OCI-LY1 (cell line): Measurements from ENCODE around the gene FBN1.

Experiments used
- H2AFZ ChIP-seq: fragments of 200-600 bp; sonication (generic), shearing (Covaris generic); 2 replicates; pipeline ENCODE4 v1.6.0; 2014; ENCODE audit warnings: antibody characterized with exemption, mild to moderate bottlenecking, low read length
- H3F3A ChIP-seq: fragments of 200-600 bp; sonication (generic), shearing (Covaris generic); 2 replicates; pipeline ENCODE4 v1.6.0; 2014; ENCODE audit warnings: mild to moderate bottlenecking, antibody characterized with exemption, low read length, moderate library complexity; ENCODE audit not compliant: insufficient read depth
- H3K27ac ChIP-seq: fragments of 200-600 bp; sonication (generic); 2 replicates; pipeline ENCODE4 v1.5.1; 2014; ENCODE audit warnings: low read length, mixed run types, mild to moderate bottlenecking, low read depth; ENCODE audit not compliant: poor library complexity, severe bottlenecking
- H3K27me3 ChIP-seq: fragments of 200-600 bp; sonication (generic); 2 replicates; pipeline ENCODE4 v1.6.0; 2014; ENCODE audit warnings: antibody characterized with exemption, mild to moderate bottlenecking, low read length, moderate library complexity; ENCODE audit not compliant: insufficient read depth
- H3K36me3 ChIP-seq: fragments of 200-600 bp; sonication (generic); 2 replicates; pipeline ENCODE4 v1.6.1; 2014; ENCODE audit warnings: mild to moderate bottlenecking, antibody characterized with exemption, low read length, moderate library complexity, mixed read lengths; ENCODE audit not compliant: insufficient read depth
- H3K4me1 ChIP-seq: fragments of 200-600 bp; sonication (generic); 2 replicates; pipeline ENCODE4 v1.5.1; 2014; ENCODE audit warnings: mild to moderate bottlenecking, low read length, moderate library complexity; ENCODE audit not compliant: insufficient read depth, severe bottlenecking
- H3K4me2 ChIP-seq: fragments of 200-600 bp; sonication (generic), shearing (Covaris generic); 2 replicates; pipeline ENCODE4 v1.6.1; 2014; ENCODE audit warnings: low read length
- H3K4me3 ChIP-seq: fragments of 200-600 bp; sonication (generic); 2 replicates; pipeline ENCODE4 v1.5.1; 2014; ENCODE audit warnings: low read length, low read depth, mild to moderate bottlenecking, mixed read lengths; ENCODE audit not compliant: poor library complexity, severe bottlenecking
- H3K79me2 ChIP-seq: fragments of 200-600 bp; shearing (Covaris generic); 2 replicates; pipeline ENCODE4 v1.6.1; 2016; ENCODE audit warnings: mixed run types, low read length, mixed read lengths; ENCODE audit not compliant: insufficient read depth
- H3K9ac ChIP-seq: fragments of 200-600 bp; sonication (generic), shearing (Covaris generic); 2 replicates; pipeline ENCODE4 v1.6.1; 2014; ENCODE audit warnings: mild to moderate bottlenecking, low read length, mixed read lengths
- H3K9me2 ChIP-seq: fragments of 200-600 bp; sonication (generic), shearing (Covaris generic); 2 replicates; pipeline ENCODE4 v1.6.1; 2014; ENCODE audit warnings: low read depth, mild to moderate bottlenecking, low read length, mixed read lengths
- H3K9me3 ChIP-seq: fragments of 200-600 bp; shearing (Covaris generic); 2 replicates; pipeline ENCODE4 v1.6.1; 2014; ENCODE audit warnings: low read length, mixed read lengths
- H4K20me1 ChIP-seq: fragments of 200-600 bp; sonication (generic), shearing (Covaris generic); 2 replicates; pipeline ENCODE4 v1.6.0; 2016; ENCODE audit warnings: mild to moderate bottlenecking, low read length; ENCODE audit not compliant: insufficient read depth
- CTCF ChIP-seq: fragments of 200-600 bp; sonication (generic), shearing (Covaris generic); IDR thresholded peaks from 2 replicates; pipeline ENCODE4 v1.5.1; 2017; ENCODE audit warnings: mild to moderate bottlenecking, antibody characterized with exemption, low read length, moderate library complexity, mixed read lengths
- EZH2 ChIP-seq: fragments of 200-600 bp; sonication (generic), shearing (Covaris generic); IDR thresholded peaks from 2 replicates; pipeline ENCODE4 v1.8.0; 2017; ENCODE audit warnings: borderline replicate concordance, mixed run types, mild to moderate bottlenecking, antibody characterized with exemption, low read length, moderate library complexity, mixed read lengths

FBN1 gene

GRCh38 chr15:48557335-48557734 lies 88.2 kb downstream of the FBN1 start:
- Histone ChIP-seq H3K36me3 (no peaks in the 10 kb centered on the region), H4K20me1 (no peaks in the 10 kb centered on the region), H3K27me3 (no peaks in the 10 kb centered on the region), H3K79me2 (no peaks in the 10 kb centered on the region), H3K4me3 (no peak overlapping the region), H3K9ac (no peak overlapping the region), H2AFZ (no peak overlapping the region), H3K27ac (no peak overlapping the region), H3K9me2 (no peaks in the 10 kb centered on the region), H3F3A (no peaks in the 10 kb centered on the region), H3K4me2 (no peak overlapping the region), H3K9me3 (no peaks in the 10 kb centered on the region), H3K4me1 (no peaks in the 10 kb centered on the region)
- TF ChIP-seq CTCF: no peak
- TF ChIP-seq EZH2: no peak

- Histone ChIP-seq H2AFZ (no peak overlapping the region), H3K9me3 (no peaks in the 10 kb centered on the region), H3K4me1 (no peaks in the 10 kb centered on the region), H3K36me3 (no peaks in the 10 kb centered on the region), H3K27ac (no peak overlapping the region), H3K4me3 (no peak overlapping the region), H3F3A (no peaks in the 10 kb centered on the region), H3K9ac (no peak overlapping the region), H3K4me2 (no peak overlapping the region), H4K20me1 (no peaks in the 10 kb centered on the region), H3K79me2 (no peaks in the 10 kb centered on the region), H3K9me2 (no peaks in the 10 kb centered on the region), H3K27me3 (no peaks in the 10 kb centered on the region)
- TF ChIP-seq EZH2 (no peak), CTCF (no peak)
Observed at GRCh38 chr15:48556159-48556897, 89.2 kb downstream of the FBN1 start.

GRCh38 chr15:48555241-48555881 lies 90.1 kb downstream of the FBN1 start:
- H3K27me3 ChIP-seq: no peaks in the 10 kb centered on the region
- H4K20me1 ChIP-seq: no peaks in the 10 kb centered on the region
- H3K27ac ChIP-seq: no peak overlapping the region
- no peak overlapping the region for H3K9ac ChIP-seq
- no peaks in the 10 kb centered on the region for H3K36me3 ChIP-seq
- H3K4me1 ChIP-seq: no peaks in the 10 kb centered on the region
- no peak overlapping the region for H3K4me2 ChIP-seq
- no peaks in the 10 kb centered on the region for H3K79me2 ChIP-seq
- H2AFZ ChIP-seq: no peak overlapping the region
- H3K4me3 ChIP-seq: no peak overlapping the region
- TF ChIP-seq EZH2 (no peak), CTCF (no peak)
- H3K9me2 ChIP-seq: no peaks in the 10 kb centered on the region
- H3F3A ChIP-seq: no peaks in the 10 kb centered on the region
- H3K9me3 ChIP-seq: no peaks in the 10 kb centered on the region
